ENCODE measurements around the gene CDC20B.

Gene CDC20B

GRCh38 chr5:55172937-55173686 lies at the start of gene CDC20B:
CDC20B (minus strand) TSS chr5:55173177; CDS start chr5:55173000, 177 bp downstream.
- H3K27me3 Mint-ChIP-seq, result peaks cover 76% of the 10 kb centered on the region
- peaks cover 34% of the 10 kb centered on the region for H3K4me1 Mint-ChIP-seq
- peaks cover 7% of the 10 kb centered on the region for H3K36me3 Mint-ChIP-seq (ENCODE audit: insufficient read depth)
- H3K9me3 Mint-ChIP-seq, result no peaks in the 10 kb centered on the region
- ATAC-seq (replicated peaks; ENCODE audit: extremely low read depth, poor library complexity, severe bottlenecking), result peak; percentile 69
- H3K4me3 Mint-ChIP-seq, result peak within 1 kb of the TSS; percentile 70
- DNase-seq (ENCODE audit: low spot score in 2 of 2), result peak; percentile 37 to 57
- H3K27ac Mint-ChIP-seq (ENCODE audit: low read depth), result peak within 1 kb of the TSS; percentile 55

GRCh38 chr5:55222092-55222984 lies 49.4 kb upstream of the CDC20B start:
- H3K27ac Mint-ChIP-seq (ENCODE audit: low read depth), result no peak overlapping the region
- no peak overlapping the region for H3K4me3 Mint-ChIP-seq
- no peaks in the 10 kb centered on the region for H3K9me3 Mint-ChIP-seq
- peaks cover 88% of the 10 kb centered on the region for H3K27me3 Mint-ChIP-seq
- H3K4me1 Mint-ChIP-seq, result peaks cover 20% of the 10 kb centered on the region
- DNase-seq (ENCODE audit: low spot score in 2 of 2), result no peak
- no peak for ATAC-seq (replicated peaks; ENCODE audit: extremely low read depth, poor library complexity, severe bottlenecking)
- peaks cover 8% of the 10 kb centered on the region for H3K36me3 Mint-ChIP-seq (ENCODE audit: insufficient read depth)

GRCh38 chr5:55220433-55221185 lies 47.6 kb upstream of the CDC20B start:
- H3K27me3 Mint-ChIP-seq, result peaks cover 79% of the 10 kb centered on the region
- peak; percentile 32 for ATAC-seq (replicated peaks; ENCODE audit: extremely low read depth, poor library complexity, severe bottlenecking)
- no peaks in the 10 kb centered on the region for H3K9me3 Mint-ChIP-seq
- no peak overlapping the region for H3K27ac Mint-ChIP-seq (ENCODE audit: low read depth)
- peaks cover 11% of the 10 kb centered on the region for H3K4me1 Mint-ChIP-seq
- DNase-seq (ENCODE audit: low spot score in 2 of 2), result no peak
- H3K4me3 Mint-ChIP-seq, result peak overlapping the region; percentile 55
- peaks cover 5% of the 10 kb centered on the region for H3K36me3 Mint-ChIP-seq (ENCODE audit: insufficient read depth)

- Mint-ChIP-seq H3K36me3 (ENCODE audit: insufficient read depth) (peaks cover 5% of the 10 kb centered on the region), H3K27me3 (peaks cover 70% of the 10 kb centered on the region), H3K4me1 (peaks cover 10% of the 10 kb centered on the region), H3K4me3 (peak overlapping the region; percentile 55), H3K27ac (ENCODE audit: low read depth) (no peak overlapping the region), H3K9me3 (no peaks in the 10 kb centered on the region)
- ATAC-seq (replicated peaks; ENCODE audit: extremely low read depth, poor library complexity, severe bottlenecking), result no peak
- DNase-seq (ENCODE audit: low spot score in 2 of 2), result no peak
These were observed 46.8 kb upstream of the CDC20B start for GRCh38 chr5:55219770-55220169.

GRCh38 chr5:55218967-55219366 lies 46.0 kb upstream of the CDC20B start:
- no peak overlapping the region for H3K27ac Mint-ChIP-seq (ENCODE audit: low read depth)
- DNase-seq (ENCODE audit: low spot score in 2 of 2) (no peak), ATAC-seq (replicated peaks; ENCODE audit: extremely low read depth, poor library complexity, severe bottlenecking) (no peak)
- H3K36me3 Mint-ChIP-seq (ENCODE audit: insufficient read depth), result peaks cover 5% of the 10 kb centered on the region
- peaks cover 10% of the 10 kb centered on the region for H3K4me1 Mint-ChIP-seq
- no peak overlapping the region for H3K4me3 Mint-ChIP-seq
- peaks cover 62% of the 10 kb centered on the region for H3K27me3 Mint-ChIP-seq
- H3K9me3 Mint-ChIP-seq, result no peaks in the 10 kb centered on the region

- no peak overlapping the region for H3K4me3 Mint-ChIP-seq
- peaks cover 5% of the 10 kb centered on the region for H3K4me1 Mint-ChIP-seq
- H3K36me3 Mint-ChIP-seq (ENCODE audit: insufficient read depth), result no peaks in the 10 kb centered on the region
- peaks cover 28% of the 10 kb centered on the region for H3K27me3 Mint-ChIP-seq
- ATAC-seq (replicated peaks; ENCODE audit: extremely low read depth, poor library complexity, severe bottlenecking), result no peak
- DNase-seq (ENCODE audit: low spot score in 2 of 2), result no peak
- H3K27ac Mint-ChIP-seq (ENCODE audit: low read depth), result no peak overlapping the region
- no peaks in the 10 kb centered on the region for H3K9me3 Mint-ChIP-seq
These were observed 38.4 kb upstream of the CDC20B start for GRCh38 chr5:55211184-55211874.

GRCh38 chr5:55205001-55205400 lies 32.0 kb upstream of the CDC20B start:
- DNase-seq (ENCODE audit: low spot score in 2 of 2), result no peak
- Mint-ChIP-seq H3K4me1 (peaks cover 5% of the 10 kb centered on the region), H3K36me3 (ENCODE audit: insufficient read depth) (no peaks in the 10 kb centered on the region), H3K27me3 (peaks cover 66% of the 10 kb centered on the region), H3K27ac (ENCODE audit: low read depth) (no peak overlapping the region), H3K4me3 (no peak overlapping the region), H3K9me3 (no peaks in the 10 kb centered on the region)
- ATAC-seq (replicated peaks; ENCODE audit: extremely low read depth, poor library complexity, severe bottlenecking), result no peak

- H3K4me3 Mint-ChIP-seq, result no peak overlapping the region
- no peak for DNase-seq (ENCODE audit: low spot score in 2 of 2)
These were observed 18.2 kb upstream of the CDC20B start for GRCh38 chr5:55191165-55191564.

GRCh38 chr5:55188656-55189540 lies 15.9 kb upstream of the CDC20B start:
- H3K4me3 Mint-ChIP-seq, result no peak overlapping the region
- H3K27me3 Mint-ChIP-seq, result peaks cover 93% of the 10 kb centered on the region
- no peaks in the 10 kb centered on the region for H3K36me3 Mint-ChIP-seq (ENCODE audit: insufficient read depth)
- DNase-seq (ENCODE audit: low spot score in 2 of 2) (no peak), ATAC-seq (replicated peaks; ENCODE audit: extremely low read depth, poor library complexity, severe bottlenecking) (no peak)
- H3K9me3 Mint-ChIP-seq, result no peaks in the 10 kb centered on the region
- no peaks in the 10 kb centered on the region for H3K4me1 Mint-ChIP-seq
- H3K27ac Mint-ChIP-seq (ENCODE audit: low read depth), result no peak overlapping the region

More at GRCh38 chr5:55191165-55191564, 18.2 kb upstream of the CDC20B start:
- Mint-ChIP-seq H3K27ac (ENCODE audit: low read depth) (no peak overlapping the region), H3K27me3 (peaks cover 93% of the 10 kb centered on the region), H3K4me1 (no peaks in the 10 kb centered on the region), H3K9me3 (no peaks in the 10 kb centered on the region), H3K36me3 (ENCODE audit: insufficient read depth) (no peaks in the 10 kb centered on the region)
- ATAC-seq (replicated peaks; ENCODE audit: extremely low read depth, poor library complexity, severe bottlenecking), result no peak

GRCh38 chr5:55187370-55187769 lies 14.4 kb upstream of the CDC20B start:
- Mint-ChIP-seq H3K9me3 (no peaks in the 10 kb centered on the region), H3K36me3 (ENCODE audit: insufficient read depth) (no peaks in the 10 kb centered on the region), H3K4me1 (no peaks in the 10 kb centered on the region), H3K4me3 (no peak overlapping the region), H3K27ac (ENCODE audit: low read depth) (no peak overlapping the region), H3K27me3 (peaks cover 87% of the 10 kb centered on the region)
- DNase-seq (ENCODE audit: low spot score in 2 of 2) (no peak), ATAC-seq (replicated peaks; ENCODE audit: extremely low read depth, poor library complexity, severe bottlenecking) (no peak)

- H3K4me1 Mint-ChIP-seq, result peaks cover 15% of the 10 kb centered on the region
- peaks cover 90% of the 10 kb centered on the region for H3K27me3 Mint-ChIP-seq
- H3K36me3 Mint-ChIP-seq (ENCODE audit: insufficient read depth), result no peaks in the 10 kb centered on the region
- no peak overlapping the region for H3K4me3 Mint-ChIP-seq
- no peaks in the 10 kb centered on the region for H3K9me3 Mint-ChIP-seq
- DNase-seq (ENCODE audit: low spot score in 2 of 2) (no peak), ATAC-seq (replicated peaks; ENCODE audit: extremely low read depth, poor library complexity, severe bottlenecking) (no peak)
- H3K27ac Mint-ChIP-seq (ENCODE audit: low read depth), result no peak overlapping the region
These were observed 7.0 kb upstream of the CDC20B start for GRCh38 chr5:55180016-55180415.

Data from central memory CD8-positive, alpha-beta T cell (primary cell).